Activated CD8-positive, alpha-beta T cell treated with anti-CD3 and anti-CD28 coated beads for 36 hours (primary cell): ENCODE measurements around the gene PDRG1. TPM values are rescaled to one million over a fixed set of nuclear protein-coding genes. Genes with fewer than 3 reads are reported as not detected.

Source experiments
- ATAC-seq: fragments of 200-7000 bp; cut with Tn5 transposase; one replicate; pipeline ENCODE4 v1.10.0; 2021; ENCODE audit warnings: mild to moderate bottlenecking, moderate library complexity
- CTCF ChIA-PET: fragments of 350-600 bp; sonication (Branson Sonifier 250); formaldehyde crosslinking; loops from one replicate; lab custom pipeline; 2021; ENCODE audit warnings: antibody characterized with exemption; lab: Charles Lee
- POLR2A ChIA-PET: fragments of 350-600 bp; sonication (Branson Sonifier 250); formaldehyde crosslinking; loops from one replicate; lab custom pipeline; 2021; ENCODE audit warnings: antibody characterized with exemption; lab: Charles Lee
- DNase-seq: peaks from one replicate; pipeline ENCODE4 v3.0.0-alpha.2; 2020
- H3K27ac Mint-ChIP-seq: one replicate; pipeline ENCODE4 v1.8.0; 2021; ENCODE audit warnings: mild to moderate bottlenecking, mixed read lengths
- H3K27me3 Mint-ChIP-seq: one replicate; pipeline ENCODE4 v1.8.0; 2021; ENCODE audit warnings: mixed read lengths
- H3K36me3 Mint-ChIP-seq: one replicate; pipeline ENCODE4 v1.8.0; 2021; ENCODE audit warnings: low read depth, mixed read lengths
- H3K4me1 Mint-ChIP-seq: one replicate; pipeline ENCODE4 v1.8.0; 2021; ENCODE audit warnings: low read depth, mixed read lengths
- H3K4me3 Mint-ChIP-seq: one replicate; pipeline ENCODE4 v1.8.0; 2021; ENCODE audit warnings: mild to moderate bottlenecking, moderate library complexity, mixed read lengths
- H3K9me3 Mint-ChIP-seq: one replicate; pipeline ENCODE4 v1.8.0; 2021; ENCODE audit warnings: mixed read lengths
- intact Hi-C: fragments of 100-400 bp; cut with micrococcal nuclease; formaldehyde crosslinking; loops from one replicate; pipeline ENCODE4 v1.10.0; 2022
- total RNA-seq, 2 experiments: library from RNA; stranded (reverse); gene quantifications; one replicate each; pipeline ENCODE4 v1.2.3, GENCODE V29; 2021
- TF ChIP-seq, protein P1 (sequence below): fragments of 200-600 bp; IDR thresholded peaks from one replicate; pipeline ENCODE4 v1.8.0; 2022; ENCODE audit warnings: antibody characterized with exemption, mild to moderate bottlenecking

The PDRG1 gene
- total RNA-seq, 2 experiments from 2014 or later: 17.7 to 18.3 TPM

- ChIA-PET POLR2A (no interaction called here), CTCF (no interaction called here)
- intact Hi-C loops: no loop called here
- no peaks in the 10 kb centered on the region for H3K4me1 Mint-ChIP-seq
- H3K36me3 Mint-ChIP-seq: no peaks in the 10 kb centered on the region
- no peaks in the 10 kb centered on the region for H3K9me3 Mint-ChIP-seq
- TF ChIP-seq, protein P1, sequence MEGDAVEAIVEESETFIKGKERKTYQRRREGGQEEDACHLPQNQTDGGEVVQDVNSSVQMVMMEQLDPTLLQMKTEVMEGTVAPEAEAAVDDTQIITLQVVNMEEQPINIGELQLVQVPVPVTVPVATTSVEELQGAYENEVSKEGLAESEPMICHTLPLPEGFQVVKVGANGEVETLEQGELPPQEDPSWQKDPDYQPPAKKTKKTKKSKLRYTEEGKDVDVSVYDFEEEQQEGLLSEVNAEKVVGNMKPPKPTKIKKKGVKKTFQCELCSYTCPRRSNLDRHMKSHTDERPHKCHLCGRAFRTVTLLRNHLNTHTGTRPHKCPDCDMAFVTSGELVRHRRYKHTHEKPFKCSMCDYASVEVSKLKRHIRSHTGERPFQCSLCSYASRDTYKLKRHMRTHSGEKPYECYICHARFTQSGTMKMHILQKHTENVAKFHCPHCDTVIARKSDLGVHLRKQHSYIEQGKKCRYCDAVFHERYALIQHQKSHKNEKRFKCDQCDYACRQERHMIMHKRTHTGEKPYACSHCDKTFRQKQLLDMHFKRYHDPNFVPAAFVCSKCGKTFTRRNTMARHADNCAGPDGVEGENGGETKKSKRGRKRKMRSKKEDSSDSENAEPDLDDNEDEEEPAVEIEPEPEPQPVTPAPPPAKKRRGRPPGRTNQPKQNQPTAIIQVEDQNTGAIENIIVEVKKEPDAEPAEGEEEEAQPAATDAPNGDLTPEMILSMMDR: no peak
- H3K27me3 Mint-ChIP-seq: peaks cover 3% of the 10 kb centered on the region
- no peak for DNase-seq
- no peak overlapping the region for H3K4me3 Mint-ChIP-seq
- ATAC-seq: no peak
- H3K27ac Mint-ChIP-seq: no peak overlapping the region
Observed at GRCh38 chr20:31903627-31904386, 48.0 kb downstream of the PDRG1 start.

DNA sequence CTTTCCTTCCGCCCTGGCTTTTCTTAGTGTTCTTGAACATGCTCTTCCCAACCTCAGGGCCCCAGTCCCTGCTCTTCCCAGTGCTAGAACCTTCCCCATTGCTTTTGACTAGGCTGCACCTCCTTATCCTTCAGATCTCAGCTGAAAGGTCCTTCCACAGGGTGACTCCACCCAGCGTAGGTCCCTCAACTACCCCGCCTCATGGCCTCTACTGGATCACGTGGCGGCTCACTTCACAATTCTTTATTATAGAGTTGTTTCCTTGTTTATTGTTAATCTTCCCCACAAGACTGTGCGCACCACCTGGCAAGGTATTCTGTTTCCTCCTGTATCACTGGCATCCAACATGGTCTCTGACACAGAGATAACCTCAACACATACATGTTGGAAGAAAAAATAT, 50.2 kb downstream of the PDRG1 start:
- Mint-ChIP-seq H3K27ac (no peak overlapping the region), H3K36me3 (no peaks in the 10 kb centered on the region), H3K9me3 (no peaks in the 10 kb centered on the region), H3K27me3 (peaks cover 3% of the 10 kb centered on the region), H3K4me1 (no peaks in the 10 kb centered on the region), H3K4me3 (no peak overlapping the region)
- intact Hi-C loops: no loop called here
- DNase-seq: no peak
- CTCF ChIA-PET: no interaction called here
- TF ChIP-seq, protein P1: no peak
- no peak for ATAC-seq
- POLR2A ChIA-PET: no interaction called here

DNA sequence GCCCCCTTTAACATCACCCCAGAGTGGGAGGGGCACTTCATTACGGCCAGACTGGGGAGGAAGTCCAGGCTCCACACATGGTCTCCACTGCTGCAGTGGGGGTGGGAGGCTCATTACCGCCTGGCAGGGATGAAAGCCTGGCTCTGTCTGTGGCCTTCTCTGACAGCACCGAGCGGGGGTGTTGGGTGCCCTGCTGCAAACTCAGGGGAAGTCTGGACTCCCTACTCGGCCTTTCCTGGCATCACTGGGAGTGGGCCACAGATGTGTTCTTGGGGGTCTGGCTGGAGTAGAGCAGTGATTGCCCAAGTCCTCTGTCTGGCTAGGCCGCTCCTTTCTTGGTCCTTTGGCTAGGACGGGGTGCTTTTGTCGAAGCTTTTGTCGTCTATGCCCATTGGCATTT, 54.3 kb downstream of the PDRG1 start:
- Mint-ChIP-seq H3K9me3 (no peaks in the 10 kb centered on the region), H3K4me3 (no peak overlapping the region), H3K4me1 (no peaks in the 10 kb centered on the region), H3K36me3 (no peaks in the 10 kb centered on the region), H3K27me3 (peaks cover 7% of the 10 kb centered on the region), H3K27ac (no peak overlapping the region)
- CTCF ChIA-PET: interaction anchor here (0.9 kb wide), 1 partner anchor 46 kb away, joined by 3 read pairs; no protein-coding TSS in a partner anchor
- ATAC-seq (no peak), DNase-seq (no peak)
- POLR2A ChIA-PET: interaction anchor here (0.6 kb wide), 1 partner anchor 21 kb away, joined by 6 read pairs; no protein-coding TSS in a partner anchor
- TF ChIP-seq, protein P1: no peak
- intact Hi-C loops: no loop called here

DNA sequence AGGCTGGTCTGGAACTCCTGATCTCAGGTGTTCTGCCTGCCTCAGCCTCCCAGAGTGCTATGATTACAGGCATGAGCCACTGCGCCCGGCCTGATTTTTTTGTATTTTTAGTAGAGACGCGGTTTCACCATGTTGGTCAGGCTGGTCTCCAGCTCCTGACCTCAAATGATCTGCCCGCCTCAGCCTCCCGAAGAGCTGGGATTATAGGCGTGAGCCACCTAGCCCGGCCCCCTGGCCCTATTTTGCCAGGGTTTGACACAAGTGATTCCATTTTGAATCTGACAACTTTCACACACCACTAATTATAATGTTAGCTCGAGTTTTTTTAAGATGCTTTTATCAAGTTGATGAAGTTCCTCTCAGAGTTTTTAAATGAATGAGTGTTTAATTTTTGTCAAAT, 55.8 kb downstream of the PDRG1 start:
- Mint-ChIP-seq H3K9me3 (no peaks in the 10 kb centered on the region), H3K27me3 (peaks cover 9% of the 10 kb centered on the region), H3K4me3 (no peak overlapping the region), H3K36me3 (no peaks in the 10 kb centered on the region), H3K27ac (no peak overlapping the region), H3K4me1 (no peaks in the 10 kb centered on the region)
- no peak for ATAC-seq
- TF ChIP-seq, protein P1: no peak
- intact Hi-C loops: no loop called here
- POLR2A ChIA-PET: no interaction called here
- CTCF ChIA-PET: interaction anchor here (1.5 kb wide), 1 partner anchor 44 kb away, joined by 3 read pairs; no protein-coding TSS in a partner anchor
- DNase-seq: no peak

GRCh38 chr20:31894980-31895675, 56.7 kb downstream of the PDRG1 start:
- intact Hi-C loops: no loop called here
- DNase-seq: peak; percentile 26

More at GRCh38 chr20:31894980-31895675, 56.7 kb downstream of the PDRG1 start:
- H3K36me3 Mint-ChIP-seq: no peaks in the 10 kb centered on the region
- H3K4me1 Mint-ChIP-seq: no peaks in the 10 kb centered on the region
- H3K9me3 Mint-ChIP-seq: no peaks in the 10 kb centered on the region
- peak; percentile 75 for ATAC-seq
- TF ChIP-seq, protein P1: no peak
- H3K4me3 Mint-ChIP-seq: no peak overlapping the region
- ChIA-PET POLR2A (no interaction called here), CTCF (interaction anchor here (0.7 to 1.5 kb wide), 3 partner anchors 43 to 161 kb away, joined by 3 to 4 read pairs (median 3); partner anchors contain the start of gene PDRG1)
- peaks cover 7% of the 10 kb centered on the region for H3K27me3 Mint-ChIP-seq
- H3K27ac Mint-ChIP-seq: no peak overlapping the region
